HS-5 (cell line): ENCODE data around the gene LAMP5.

Experiments
- DNase-seq: peaks from one replicate; pipeline ENCODE4 v3.0.0-alpha.2; 2012; ENCODE audit warnings: low read depth

The LAMP5 gene

DNA sequence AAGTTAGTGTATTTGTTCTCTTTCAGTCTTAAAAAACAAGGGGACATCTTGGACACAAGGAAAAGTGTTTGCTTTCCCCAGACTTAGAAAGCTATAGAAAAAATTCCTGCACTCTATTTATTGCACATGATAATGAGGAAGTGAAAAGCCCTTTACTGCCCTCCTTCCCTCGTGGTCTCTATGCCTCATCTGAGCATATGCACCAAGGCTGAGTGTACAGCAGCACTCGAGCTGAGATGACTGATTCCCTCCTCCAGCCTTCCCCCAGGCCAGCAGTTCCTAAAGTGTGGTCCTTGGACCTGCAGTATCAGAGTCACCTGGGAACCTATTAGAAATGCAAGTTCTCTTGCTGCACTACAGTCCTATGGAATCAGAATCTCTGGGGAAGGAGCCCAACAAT is 14.3 kb upstream of the LAMP5 start:
- no peak for DNase-seq

DNA sequence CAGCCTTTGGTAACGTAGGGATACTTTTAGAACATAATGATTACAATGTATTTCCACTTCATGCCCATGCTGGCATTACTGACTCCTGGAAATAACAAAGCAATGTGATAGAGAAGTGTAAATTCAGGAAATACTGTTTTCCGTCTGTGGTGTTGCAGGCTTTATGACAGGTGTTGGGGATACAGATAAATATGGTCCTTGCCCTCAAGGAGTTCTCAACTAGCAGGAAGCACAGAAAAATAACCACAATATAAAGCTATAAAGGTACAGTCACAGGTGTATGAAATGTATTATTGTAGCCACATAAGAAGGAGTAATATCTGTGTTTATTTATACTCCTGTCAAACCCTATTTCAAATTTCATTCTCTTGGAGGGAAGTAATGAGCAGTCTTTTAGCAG is 12.9 kb upstream of the LAMP5 start:
- no peak for DNase-seq

DNA sequence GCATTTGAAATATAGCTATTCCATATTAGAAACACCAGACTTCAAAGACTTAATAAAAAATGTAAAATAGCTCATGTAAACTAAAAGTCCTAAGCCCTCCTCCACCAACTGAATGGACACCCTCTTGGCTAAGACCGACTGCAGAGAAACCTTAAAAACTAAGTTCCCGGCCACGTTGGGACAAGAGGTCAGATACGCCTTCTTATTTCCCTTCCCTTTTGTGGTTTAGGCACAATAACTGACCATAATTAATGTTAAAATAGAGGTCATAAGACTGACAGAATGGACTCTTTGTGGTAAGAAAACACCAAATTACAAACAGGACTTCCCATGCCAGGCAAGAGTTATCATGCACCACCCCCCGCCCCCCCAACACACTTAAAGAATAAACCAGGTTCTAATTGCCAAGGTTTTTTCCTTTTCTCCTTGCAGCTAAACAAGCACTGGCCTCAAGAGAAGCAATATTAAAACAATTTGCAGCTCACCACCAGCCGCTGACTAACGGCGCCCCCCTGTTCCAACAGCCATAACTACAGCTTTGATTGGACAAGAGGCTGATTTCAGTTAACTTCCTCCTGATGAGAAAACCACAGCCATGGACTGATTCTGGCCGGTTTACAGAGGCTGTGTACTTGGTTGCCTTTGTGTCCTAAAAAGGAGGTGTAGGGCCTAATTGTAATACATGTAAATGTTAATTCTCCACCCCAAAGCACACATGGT is 10.7 kb upstream of the LAMP5 start:
- DNase-seq = no peak

DNA sequence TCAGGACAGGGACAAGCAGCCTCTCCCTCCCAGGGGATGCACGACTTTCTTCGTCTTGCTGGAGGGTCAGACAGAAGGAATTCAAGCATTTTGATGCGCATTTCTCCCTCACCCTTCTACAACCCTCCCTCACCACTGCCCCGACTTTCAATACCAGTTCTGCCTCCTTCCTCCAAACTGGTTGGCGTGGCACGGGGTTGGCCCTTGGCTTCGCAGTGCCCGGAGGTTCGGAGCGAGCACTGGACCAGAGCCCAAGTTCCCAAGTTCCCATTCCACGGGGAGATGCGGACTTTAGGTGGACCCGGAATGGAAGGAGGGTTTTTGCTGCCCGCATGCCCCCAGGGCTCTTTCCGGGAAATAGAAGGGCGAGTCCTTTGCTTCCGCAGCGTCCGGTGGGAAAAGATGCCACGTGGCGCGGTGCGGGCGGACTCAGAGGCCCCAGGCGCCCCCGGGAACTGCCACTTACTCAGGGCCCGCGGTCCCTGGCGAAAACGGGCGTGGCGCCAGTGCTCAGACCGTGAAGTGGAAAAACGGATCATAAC is 8.0 kb upstream of the LAMP5 start:
- DNase-seq = no peak

DNA sequence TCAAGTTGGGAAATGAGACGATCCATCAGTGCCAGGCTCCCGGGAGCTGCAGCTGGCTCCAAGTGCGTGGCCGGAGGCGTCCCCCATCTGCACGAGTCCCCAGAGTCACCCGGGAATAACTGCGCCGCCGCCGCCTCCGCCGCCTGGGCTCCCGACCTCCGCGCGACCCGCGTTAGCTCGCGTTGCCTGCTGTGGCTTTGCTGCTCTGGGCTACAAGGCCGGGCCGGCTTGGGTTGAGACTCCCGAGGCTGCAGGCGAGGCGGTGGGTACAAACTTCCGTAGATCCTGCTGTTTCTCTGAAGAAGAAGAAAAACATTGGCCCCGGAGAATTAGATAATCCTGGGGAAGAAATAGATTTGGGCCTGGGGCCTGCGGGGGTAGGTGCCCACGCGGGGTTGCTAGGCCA is 7.4 kb upstream of the LAMP5 start:
- DNase-seq = no peak

DNA sequence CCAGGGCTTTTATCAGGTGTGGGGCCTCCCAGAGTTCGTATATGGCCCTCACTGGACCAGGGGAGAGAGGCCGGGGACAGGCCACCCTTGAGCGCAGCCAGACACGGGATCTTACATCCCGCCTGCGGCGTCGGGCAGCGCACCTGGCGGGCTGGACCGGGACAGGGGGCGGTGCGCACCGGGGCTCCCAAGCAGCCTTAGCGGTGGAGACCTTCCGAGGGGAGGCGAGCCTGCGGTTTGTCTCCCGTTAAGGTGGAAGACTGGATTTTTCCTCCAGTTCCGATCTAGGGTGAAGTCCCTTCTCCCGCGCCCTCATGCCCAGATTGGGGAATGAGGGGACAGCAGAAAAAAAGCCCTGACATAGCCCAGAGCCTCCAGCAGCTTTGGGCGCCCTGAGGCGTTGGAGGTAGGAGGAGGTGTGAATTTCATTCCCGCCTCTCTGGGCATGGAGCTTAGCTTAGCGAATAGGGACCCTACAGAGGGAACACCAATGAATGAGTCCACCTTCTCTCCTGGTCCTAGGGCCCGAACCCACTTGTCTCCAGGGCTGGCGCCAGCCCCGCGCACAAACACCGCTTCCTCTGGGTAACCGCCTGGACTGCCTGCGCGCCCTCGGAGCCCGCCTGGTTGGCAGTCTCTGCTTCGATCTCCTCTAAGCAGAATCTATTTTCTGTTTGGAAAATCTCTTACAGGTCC is 6.7 kb upstream of the LAMP5 start:
- DNase-seq = no peak

DNA sequence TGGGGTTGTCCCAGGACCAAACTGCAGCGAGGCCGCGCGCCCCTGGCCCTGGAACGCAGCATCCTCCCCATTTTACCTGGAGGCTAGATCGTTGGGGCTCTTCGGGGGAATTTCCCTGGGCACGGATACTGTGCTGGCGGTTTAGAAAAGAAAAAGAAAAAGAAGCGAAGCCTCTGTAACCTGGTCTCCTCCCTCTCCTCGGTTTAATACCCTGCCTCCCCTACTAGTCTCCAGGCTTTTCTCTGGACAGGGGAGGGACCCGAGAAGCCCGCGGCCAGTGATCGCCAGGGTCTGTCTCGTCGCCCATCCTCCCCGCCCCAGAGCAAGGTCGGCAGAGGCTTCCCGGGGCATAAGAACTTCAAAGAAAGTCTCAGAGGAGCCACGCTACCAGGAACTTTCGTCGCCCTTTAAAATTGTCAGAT is 6.1 kb upstream of the LAMP5 start:
- no peak for DNase-seq

DNA sequence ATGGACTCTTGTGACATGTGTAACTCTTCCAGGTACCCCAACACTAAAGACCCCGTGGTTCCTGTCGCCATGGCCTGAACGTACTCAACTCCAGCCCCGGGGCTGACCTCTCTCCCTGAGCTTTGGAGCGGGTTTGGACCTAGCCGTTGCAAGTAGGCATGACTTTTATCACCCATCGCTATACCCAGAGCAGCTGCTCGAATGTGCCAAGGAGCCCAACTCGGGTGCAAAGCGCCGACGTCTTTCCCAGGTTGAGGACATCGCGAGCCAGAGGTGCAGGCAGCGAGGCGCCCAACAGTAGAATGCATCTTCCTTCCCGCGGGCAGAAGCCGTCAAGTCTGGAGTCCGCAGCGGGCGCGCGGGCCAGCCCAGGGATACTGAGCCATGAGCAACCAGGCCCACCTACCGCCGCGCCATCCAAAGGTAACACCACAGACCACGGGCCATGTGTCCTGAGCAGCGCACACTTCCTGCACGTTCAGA is 5.7 kb upstream of the LAMP5 start:
- DNase-seq = no peak

- no peak for DNase-seq
These were observed 5.1 kb upstream of the LAMP5 start for GRCh38 chr20:9509246-9509645.

DNA sequence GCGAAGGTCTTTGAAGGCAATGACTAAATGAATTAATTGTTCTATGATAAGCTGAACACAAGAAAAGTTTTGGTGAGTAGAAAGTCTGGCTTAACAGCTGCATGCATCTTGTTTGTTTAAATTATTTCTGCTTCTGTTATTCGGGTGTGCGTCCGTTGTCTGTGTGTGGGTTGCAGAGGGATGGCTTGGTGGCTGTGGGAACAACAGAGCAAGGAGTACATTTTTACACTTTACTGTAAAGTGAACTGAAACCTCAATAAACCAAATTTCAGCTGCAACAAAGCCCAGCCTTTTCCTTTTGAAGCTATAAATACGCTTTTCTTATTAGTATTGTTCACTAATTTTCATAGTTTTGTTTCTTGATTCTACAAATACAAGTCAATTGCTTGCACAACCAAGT is 3.5 kb upstream of the LAMP5 start:
- DNase-seq = no peak

- DNase-seq = no peak
These were observed 324 bp upstream of the LAMP5 start for GRCh38 chr20:9514072-9514460.

DNA sequence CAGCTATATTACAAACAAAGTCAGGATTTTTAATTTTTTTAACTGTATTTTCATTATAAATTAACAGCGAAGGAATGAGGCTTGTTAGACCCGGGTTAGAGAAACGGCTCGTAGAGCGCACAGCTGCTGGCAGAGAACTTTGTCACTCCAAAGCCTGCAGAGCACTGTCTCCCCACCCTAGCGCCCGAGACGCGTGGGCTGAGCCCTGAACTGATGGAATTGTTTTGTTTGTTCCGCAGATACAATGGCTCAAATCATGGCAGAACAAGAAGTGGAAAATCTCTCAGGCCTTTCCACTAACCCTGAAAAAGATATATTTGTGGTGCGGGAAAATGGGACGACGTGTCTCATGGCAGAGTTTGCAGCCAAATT is 810 bp downstream of the LAMP5 start:
- no peak for DNase-seq

GRCh38 chr20:9515741-9516233 is 1.4 kb downstream of the LAMP5 start:
- DNase-seq = no peak

DNA sequence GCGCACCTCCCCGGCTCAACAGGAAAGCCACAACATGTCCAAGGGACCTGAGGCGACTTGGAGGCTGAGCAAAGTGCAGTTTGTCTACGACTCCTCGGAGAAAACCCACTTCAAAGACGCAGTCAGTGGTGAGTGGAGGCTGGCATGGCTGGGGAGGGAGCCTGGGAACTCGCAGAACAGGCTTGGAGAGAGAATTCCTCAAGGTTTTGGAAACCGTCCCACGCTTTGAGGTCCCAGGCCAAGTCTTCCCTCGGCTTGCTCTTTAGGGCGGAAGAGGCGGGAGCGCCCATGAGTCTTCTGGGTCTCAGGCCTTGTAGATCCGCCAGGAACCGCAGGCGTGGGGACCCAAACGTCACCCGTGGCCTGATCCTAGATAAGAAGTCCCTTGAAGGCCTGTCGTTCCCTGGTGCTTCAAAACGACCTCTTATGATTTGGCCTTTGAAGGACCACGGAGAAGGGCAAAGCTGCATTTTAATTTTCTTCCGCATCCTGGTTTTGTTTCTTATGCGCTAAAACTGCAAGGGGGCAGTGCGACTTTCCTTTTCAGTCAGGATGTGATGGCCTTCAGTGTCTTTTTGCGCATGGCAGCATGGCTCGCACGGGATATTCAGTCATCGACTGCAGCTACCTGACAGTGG is 2.0 kb downstream of the LAMP5 start:
- DNase-seq = no peak

DNA sequence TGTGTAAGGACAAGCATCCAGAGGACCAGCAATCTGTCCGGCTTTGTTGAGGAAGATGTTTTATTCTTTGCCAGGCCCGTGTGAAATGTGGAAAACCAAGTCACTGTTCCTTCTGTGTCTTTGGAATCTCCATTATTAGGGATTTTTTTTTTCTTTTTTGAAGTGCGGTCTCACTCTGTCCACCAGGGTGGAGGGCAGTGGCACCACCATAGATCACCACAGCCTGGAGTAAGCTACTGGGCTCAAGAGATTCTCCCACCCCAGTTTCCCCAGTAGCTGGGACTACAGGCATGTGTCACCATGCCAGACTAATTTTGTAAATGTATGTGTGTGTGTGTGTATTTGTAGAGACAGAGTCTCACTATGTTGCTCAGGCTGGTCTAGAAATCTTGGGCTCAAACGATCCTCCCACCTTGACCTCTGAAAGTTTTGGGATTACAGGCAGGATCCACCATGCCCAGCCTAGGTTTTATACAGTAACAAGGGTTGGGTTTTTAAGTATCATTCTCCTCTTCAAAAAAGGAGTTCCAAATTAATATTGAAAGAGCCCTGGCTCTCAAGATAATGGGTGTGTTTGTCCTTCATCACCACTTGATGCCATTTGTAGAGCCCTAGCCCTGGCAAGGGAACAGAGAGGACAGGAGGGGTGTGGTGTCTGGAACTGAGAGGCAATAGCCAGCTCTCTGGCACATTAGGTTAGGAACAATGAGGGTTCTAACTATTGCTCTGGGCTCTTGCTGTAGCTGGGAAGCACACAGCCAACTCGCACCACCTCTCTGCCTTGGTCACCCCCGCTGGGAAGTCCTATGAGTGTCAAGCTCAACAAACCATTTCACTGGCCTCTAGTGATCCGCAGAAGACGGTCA is 3.1 kb downstream of the LAMP5 start:
- DNase-seq = no peak

GRCh38 chr20:9518576-9519175 is 4.3 kb downstream of the LAMP5 start:
- DNase-seq = no peak

DNA sequence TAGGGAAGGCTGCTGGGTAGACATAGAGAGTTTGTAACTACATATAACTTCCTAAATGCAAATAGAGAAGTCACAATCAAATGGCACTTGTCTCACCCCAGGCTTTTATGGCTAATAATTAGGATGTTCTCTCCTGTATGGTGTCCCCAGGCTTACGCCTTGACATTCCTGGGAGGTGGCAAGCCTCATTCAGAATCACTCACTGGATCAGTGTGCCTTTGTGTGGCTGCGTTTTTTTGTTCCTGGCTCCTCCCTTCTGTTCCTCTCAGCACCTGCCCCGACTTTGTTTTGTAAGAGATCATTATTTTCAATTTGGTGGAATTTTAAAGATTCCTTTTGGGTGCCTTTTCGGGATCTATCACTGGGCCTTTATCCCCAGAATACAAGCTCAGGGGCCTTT is 5.7 kb downstream of the LAMP5 start:
- no peak for DNase-seq

DNA sequence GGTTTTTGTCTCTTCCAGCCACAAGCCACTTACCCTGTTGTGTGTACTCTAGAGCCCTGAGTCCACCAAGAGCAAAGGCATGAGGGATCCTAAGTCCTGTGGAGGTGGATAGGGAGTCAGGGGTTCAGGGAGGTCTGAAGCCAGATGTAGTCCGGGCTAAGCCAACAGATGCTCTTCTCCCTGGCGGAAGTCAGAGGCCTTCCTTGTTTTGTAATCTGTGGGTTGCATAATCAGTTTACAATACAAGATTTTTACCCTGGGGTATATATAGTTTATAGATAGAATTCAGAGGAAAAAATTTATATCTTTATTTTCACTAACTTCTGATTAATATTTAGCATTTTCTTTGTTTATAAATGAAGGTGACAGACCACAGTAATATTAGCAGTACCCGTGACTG is 9.2 kb downstream of the LAMP5 start:
- DNase-seq = no peak

GRCh38 chr20:9531581-9531980 is 17.2 kb downstream of the LAMP5 start:
- no peak for DNase-seq

DNA sequence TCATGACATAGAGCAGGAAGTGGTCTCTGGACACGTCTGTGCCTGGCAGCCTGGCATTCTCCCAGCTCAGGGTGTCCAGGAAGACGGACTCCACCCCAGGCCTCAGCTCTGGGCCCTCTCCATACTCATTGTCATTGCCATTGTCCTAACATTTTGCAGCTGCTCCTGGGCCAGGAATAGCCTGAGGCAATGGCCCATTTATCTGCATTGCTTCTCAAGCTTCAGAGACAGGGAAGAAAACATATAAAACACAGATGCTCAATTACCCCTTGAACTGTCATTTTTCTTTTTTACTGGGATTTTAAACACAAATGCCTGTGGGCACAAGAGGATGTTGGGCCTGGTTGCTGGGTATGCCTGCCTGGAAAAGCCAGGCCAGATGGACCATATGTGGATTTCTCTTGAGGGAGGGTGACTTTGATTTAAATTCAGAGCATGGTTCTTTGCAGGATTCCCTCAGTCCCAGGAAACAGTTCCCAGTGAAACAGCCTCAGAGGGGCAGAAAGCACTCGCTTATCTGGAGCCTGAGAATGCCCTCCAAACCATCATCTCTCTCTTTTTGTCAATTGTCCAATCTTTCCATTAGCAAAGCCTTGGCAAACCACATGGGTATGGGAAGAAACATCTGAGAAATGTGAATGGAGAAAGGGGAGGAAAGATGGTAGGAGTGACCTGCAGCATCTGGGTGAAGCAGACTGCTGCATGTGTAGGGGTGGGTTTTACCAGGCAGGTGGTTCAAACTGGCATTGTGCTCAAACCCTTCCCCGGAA is 17.9 kb downstream of the LAMP5 start:
- DNase-seq = no peak

DNA sequence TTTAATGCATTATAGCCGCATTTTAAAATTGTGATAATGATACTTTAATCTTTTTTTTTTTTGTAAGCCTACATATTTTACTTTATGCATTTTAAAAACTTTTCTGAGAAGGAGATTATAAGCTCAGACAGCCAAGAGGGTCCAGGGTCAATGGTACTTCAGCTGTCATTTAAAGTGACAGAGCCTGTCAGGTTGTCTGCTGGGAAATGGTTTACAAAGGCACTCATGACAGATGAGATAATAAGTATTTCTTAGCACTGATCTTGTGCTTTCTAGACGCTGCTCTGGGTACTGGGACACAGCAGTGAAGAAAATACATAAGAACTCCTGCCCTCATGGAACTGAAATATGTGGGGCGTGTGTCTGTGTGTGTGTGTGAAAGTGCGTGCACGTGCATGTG is 19.6 kb downstream of the LAMP5 start:
- DNase-seq = no peak
